K562 (cell line): ENCODE results near the gene SH2D1A. TPM values are rescaled to one million over a fixed set of nuclear protein-coding genes. Genes with fewer than 3 reads are reported as not detected.
A peak's percentile ranks its signal among the peaks of the same experiment; 100 is the strongest.

Source experiments
- ATAC-seq: fragments of 200-7000 bp; cut with Tn5 transposase; 3 replicates; pipeline ENCODE4 v1.9.1; 2020; ENCODE audit warnings: moderate library complexity
- BruUV-seq: library from RNA; stranded (reverse); fragments of 400-500 nt; replicated peaks from 2 replicates; lab custom pipeline; 2021; lab: Mats Ljungman, UMichigan
- CTCF ChIA-PET: fragments of 300-600 bp; formaldehyde crosslinking; extraction: SDS; loops from one replicate; lab custom pipeline; 2021; ENCODE audit warnings: low intra/inter-chr PET ratio; lab: Yijun Ruan, JAX
- POLR2A ChIA-PET: fragments of 300-600, 350-650 bp; sonication (Branson Sonifier 250); formaldehyde crosslinking; extraction: SDS; loops from one replicate; lab custom pipeline; 2021; ENCODE audit warnings: antibody characterized with exemption, inconsistent platforms; lab: Yijun Ruan, JAX
- DNase-seq, 4 experiments: peaks; one replicate each; pipeline versions ENCODE4 v3.0.0 to v3.0.0-alpha.2; 2011 to 2018; ENCODE audit warnings: low spot score in 3 of 4, mixed read lengths in 3 of 4; ENCODE audit errors: extremely low read depth in 1 of 4
- FAIRE-seq: peaks from 2 replicates; lab custom pipeline; 2011; peaks lifted over from hg19 to GRCh38; lab: Jason Lieb, UNC
- H2AFZ ChIP-seq: 2 replicates; pipeline ENCODE4 v1.6.0; 2011; ENCODE audit warnings: low read depth, low read length, control low read depth, inconsistent platforms
- H3K27ac ChIP-seq: fragments of 200-600 bp; 3 replicates; pipeline ENCODE4 v1.8.0; 2011; ENCODE audit warnings: low read depth, mild to moderate bottlenecking, control low read depth, inconsistent platforms, low read length, moderate library complexity, mixed read lengths; ENCODE audit errors: extremely low read depth
- H3K27me3 ChIP-seq, 2 experiments: fragments of 300-600 bp in 1 of 2; 2 replicates in 1 of 2; 3 replicates in 1 of 2; pipeline versions ENCODE4 v1.6.0 to v1.8.0; 2011; ENCODE audit warnings: inconsistent platforms in 2 of 2, low read length in 2 of 2, mild to moderate bottlenecking in 1 of 2, mixed read lengths in 1 of 2, moderate library complexity in 1 of 2; ENCODE audit not compliant: control insufficient read depth in 2 of 2, insufficient read depth in 2 of 2
- H3K36me3 ChIP-seq: fragments of 300-600 bp; 3 replicates; pipeline ENCODE4 v1.8.0; 2011; ENCODE audit warnings: mild to moderate bottlenecking, low read length, inconsistent platforms; ENCODE audit not compliant: control insufficient read depth, insufficient read depth
- H3K4me1 ChIP-seq, 2 experiments: fragments of 200-600 bp in 1 of 2; replicated peaks in 1 of 2; 2 replicates in 1 of 2; 3 replicates in 1 of 2; pipeline versions ENCODE4 v1.5.1 to v1.8.0; 2011; ENCODE audit warnings: inconsistent platforms in 2 of 2, low read length in 2 of 2, mild to moderate bottlenecking in 1 of 2, mixed read lengths in 1 of 2, moderate library complexity in 1 of 2; ENCODE audit not compliant: control insufficient read depth in 2 of 2, insufficient read depth in 2 of 2
- H3K4me2 ChIP-seq: 2 replicates; pipeline ENCODE4 v1.6.1; 2011; ENCODE audit warnings: low read length, control low read depth, inconsistent platforms, mixed read lengths; ENCODE audit not compliant: insufficient read depth
- H3K4me3 ChIP-seq: fragments of 200-600 bp; sonication (generic), shearing (Covaris generic); 2 replicates; pipeline ENCODE4 v1.5.1; 2016; ENCODE audit warnings: control low read depth, inconsistent platforms
- H3K79me2 ChIP-seq: fragments of 200-600 bp; 3 replicates; pipeline ENCODE4 v1.8.0; 2011; ENCODE audit warnings: low read length, inconsistent platforms; ENCODE audit not compliant: control insufficient read depth, insufficient read depth
- H3K9ac ChIP-seq, 2 experiments: 2 replicates each; pipeline versions ENCODE4 v1.6.0 to v1.6.1; 2011; ENCODE audit warnings: low read depth in 2 of 2, low read length in 2 of 2, control low read depth in 1 of 2, inconsistent platforms in 1 of 2, mild to moderate bottlenecking in 1 of 2, mixed read lengths in 1 of 2; ENCODE audit not compliant: insufficient read depth in 1 of 2
- H3K9me1 ChIP-seq: one replicate; pipeline ENCODE4 v1.6.0; 2011; ENCODE audit warnings: inconsistent platforms, mild to moderate bottlenecking, low read length, moderate library complexity; ENCODE audit not compliant: control insufficient read depth, insufficient read depth
- H3K9me3 ChIP-seq: replicated peaks from 2 replicates; pipeline ENCODE4 v1.5.1; 2011; ENCODE audit warnings: low read depth, low read length, inconsistent platforms; ENCODE audit not compliant: control insufficient read depth, insufficient read depth
- H4K20me1 ChIP-seq: replicated peaks from 2 replicates; pipeline ENCODE4 v1.6.1; 2011; ENCODE audit warnings: low read length, inconsistent platforms, mixed read lengths; ENCODE audit not compliant: control insufficient read depth, insufficient read depth
- DEAF1 ChIP-seq: fragments of 450-650 bp; formaldehyde crosslinking; IDR thresholded peaks from 2 replicates; pipeline ENCODE4 v1.4.0; 2020; ENCODE audit warnings: mild to moderate bottlenecking, moderate library complexity
- EP400 ChIP-seq: fragments of 450-650 bp; IDR thresholded peaks from 2 replicates; pipeline ENCODE4 v1.6.1; 2017; ENCODE audit warnings: antibody characterized with exemption, mild to moderate bottlenecking, moderate library complexity
- ESRRB ChIP-seq: fragments of 250-450 bp; sonication (Bioruptor Pico); IDR thresholded peaks from 2 replicates; pipeline ENCODE4 v1.5.0; 2020; ENCODE audit warnings: mild to moderate bottlenecking, moderate library complexity, borderline replicate concordance
- PTRF ChIP-seq: fragments of 450-650 bp; IDR thresholded peaks from 2 replicates; pipeline ENCODE4 v1.6.1; 2016; ENCODE audit warnings: mild to moderate bottlenecking, missing genetic modification characterization, missing compliant biosample characterization
- SPI1 ChIP-seq: IDR thresholded peaks from 2 replicates; pipeline ENCODE4 v1.6.1; 2011; ENCODE audit warnings: low read depth, low read length, control low read depth, borderline replicate concordance
- ZBTB1 ChIP-seq: sonication (generic); formaldehyde crosslinking; IDR thresholded peaks from 2 replicates; pipeline ENCODE4 v1.8.1; 2023; ENCODE audit warnings: missing genetic modification reagents, low read depth, mild to moderate bottlenecking, borderline replicate concordance
- ZZZ3 ChIP-seq: fragments of 450-650 bp; IDR thresholded peaks from 2 replicates; pipeline ENCODE4 v1.6.1; 2016; ENCODE audit warnings: antibody characterized with exemption, mild to moderate bottlenecking, moderate library complexity
- WGBS: fragments of 100-300 bp; shearing (Covaris generic); methylation state at CpG from one replicate; pipeline ENCODE4 v1.1.6; 2016; ENCODE audit warnings: low coverage, mixed read lengths; ENCODE audit not compliant: insufficient coverage; ENCODE audit errors: missing lambda C conversion rate; 5-methylcytosine and 5-hydroxymethylcytosine counted together
- in situ Hi-C: fragments of 300-500 bp; cut with MboI; formaldehyde crosslinking; loops from 4 replicates; pipeline ENCODE4 v1.15.0; 2018; ENCODE audit warnings: inconsistent platforms, mixed read lengths
- intact Hi-C: fragments of 100-400 bp; cut with micrococcal nuclease; formaldehyde crosslinking; loops from 2 replicates; pipeline ENCODE4 v1.14.2; 2022
- polyA plus RNA-seq, 8 experiments: library from polyadenylated mRNA; depleted of rRNA in 4 of 8; stranded (reverse) in 5 of 8; unstranded in 3 of 8; fragments of >200 nt; fragmentation: Nextera tagmentation in 2 of 8; fragmentation: Illumina TruSeq in 1 of 8; extraction: Ambion mirVana in 2 of 8; extraction: Trizol in 1 of 8; gene quantifications; 2 replicates each; pipeline versions ENCODE4 v1.2.1 to v1.2.3, GENCODE V29; 2011 to 2014; ENCODE audit warnings: inconsistent platforms in 1 of 8, missing spikeins in 1 of 8
- total RNA-seq, 7 experiments: library from RNA; depleted of rRNA in 6 of 7; stranded (reverse); fragments of >200 nt in 6 of 7; fragmentation: Illumina TruSeq in 2 of 7; extraction: Trizol in 2 of 7; gene quantifications; 2 replicates each; pipeline versions ENCODE4 v1.2.1 to v1.2.3, GENCODE V29; 2011 to 2021; ENCODE audit warnings: low replicate concordance in 1 of 7
- TF ChIP-seq, protein P1 (sequence below): fragments of 450-650 bp; IDR thresholded peaks from 2 replicates; pipeline ENCODE4 v1.6.1; 2017; ENCODE audit warnings: antibody characterized with exemption
- TF ChIP-seq, protein P2 (sequence below): fragments of 450-650 bp; IDR thresholded peaks from 2 replicates; pipeline ENCODE4 v1.6.1; 2017; ENCODE audit warnings: mild to moderate bottlenecking, moderate library complexity

Gene SH2D1A
- total and polyA plus RNA-seq, 9 of the 15 experiments (the other 6 are each of a cell fraction or from before 2014, with no cell fraction given) = 0.07 to 0.52 (median 0.19) TPM

- H2AFZ ChIP-seq = peak overlapping the region; percentile 53; the same call in 1 of the 2 replicates
- intact Hi-C loops = no loop called here
- ChIA-PET CTCF (no interaction called here), POLR2A (interaction anchor here (1.8 kb wide), 1 partner anchor 12 kb away, joined by 7 read pairs; no protein-coding TSS in a partner anchor)
- no peaks in the 10 kb centered on the region for H3K79me2 ChIP-seq
- H3K9me3 ChIP-seq = no peaks in the 10 kb centered on the region
- no peaks in the 10 kb centered on the region for H3K27me3 ChIP-seq
- 0% methylated on average over 1 of the region's 1 CpG for whole genome bisulfite sequencing
- no peak overlapping the region for H3K4me2 ChIP-seq
- H3K27ac ChIP-seq = no peak overlapping the region
- BruUV-seq = no TSS peak
- H3K4me1 ChIP-seq = no peaks in the 10 kb centered on the region; a peak in 1 of 5 replicates
- peak; percentile 48 for FAIRE-seq
- H3K9ac ChIP-seq = no peak overlapping the region
- H3K4me3 ChIP-seq = no peak overlapping the region
- in situ Hi-C loops = no loop called here
- no peak for ATAC-seq
- no peaks in the 10 kb centered on the region for H3K9me1 ChIP-seq
- TF ChIP-seq, protein P1, sequence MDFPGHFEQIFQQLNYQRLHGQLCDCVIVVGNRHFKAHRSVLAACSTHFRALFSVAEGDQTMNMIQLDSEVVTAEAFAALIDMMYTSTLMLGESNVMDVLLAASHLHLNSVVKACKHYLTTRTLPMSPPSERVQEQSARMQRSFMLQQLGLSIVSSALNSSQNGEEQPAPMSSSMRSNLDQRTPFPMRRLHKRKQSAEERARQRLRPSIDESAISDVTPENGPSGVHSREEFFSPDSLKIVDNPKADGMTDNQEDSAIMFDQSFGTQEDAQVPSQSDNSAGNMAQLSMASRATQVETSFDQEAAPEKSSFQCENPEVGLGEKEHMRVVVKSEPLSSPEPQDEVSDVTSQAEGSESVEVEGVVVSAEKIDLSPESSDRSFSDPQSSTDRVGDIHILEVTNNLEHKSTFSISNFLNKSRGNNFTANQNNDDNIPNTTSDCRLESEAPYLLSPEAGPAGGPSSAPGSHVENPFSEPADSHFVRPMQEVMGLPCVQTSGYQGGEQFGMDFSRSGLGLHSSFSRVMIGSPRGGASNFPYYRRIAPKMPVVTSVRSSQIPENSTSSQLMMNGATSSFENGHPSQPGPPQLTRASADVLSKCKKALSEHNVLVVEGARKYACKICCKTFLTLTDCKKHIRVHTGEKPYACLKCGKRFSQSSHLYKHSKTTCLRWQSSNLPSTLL = no peak
- TF ChIP-seq SPI1 = peak; percentile 4; the same call in 1 of the 2 replicates
- no peak for TF ChIP-seq ESRRB (CRISPR knock-in tag)
- H4K20me1 ChIP-seq = no peaks in the 10 kb centered on the region
- no peak for DNase-seq
- H3K36me3 ChIP-seq = no peaks in the 10 kb centered on the region
Measured at GRCh38 chrX:124335598-124335997, 10.8 kb upstream of the SH2D1A start.

DNA sequence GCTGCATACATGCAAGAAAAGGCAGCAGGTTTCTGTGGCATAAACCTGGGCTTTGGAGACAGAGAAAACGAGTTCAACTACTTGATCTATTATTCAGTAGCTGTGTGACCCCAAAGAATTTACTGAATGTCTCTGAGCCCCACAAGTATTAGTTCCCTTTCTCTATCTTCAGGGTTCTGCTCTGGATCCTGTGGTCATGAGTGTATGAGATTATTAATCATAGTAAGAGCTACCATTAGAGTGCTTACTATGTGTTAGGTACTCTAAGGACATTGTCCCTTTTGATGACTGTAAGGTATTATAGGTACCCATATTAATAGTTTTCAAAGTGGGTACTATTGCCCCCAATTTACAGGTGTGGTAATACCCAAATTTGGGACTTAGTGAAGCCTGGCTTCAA lies 8.4 kb upstream of the SH2D1A start:
- Histone ChIP-seq H3K27ac (no peak overlapping the region), H3K4me3 (no peak overlapping the region), H4K20me1 (no peaks in the 10 kb centered on the region), H3K36me3 (no peaks in the 10 kb centered on the region), H2AFZ (no peak overlapping the region), H3K27me3 (no peaks in the 10 kb centered on the region), H3K4me1 (peaks cover 0 to 13% of the 10 kb centered on the region in 2 experiments; a peak in 3 of 5 replicates), H3K9me3 (no peaks in the 10 kb centered on the region), H3K79me2 (no peaks in the 10 kb centered on the region), H3K4me2 (no peak overlapping the region), H3K9ac (no peak overlapping the region), H3K9me1 (no peaks in the 10 kb centered on the region)
- no TSS peak for BruUV-seq
- WGBS = 8% methylated on average over 1 of the region's 1 CpG
- no peak for DNase-seq
- ChIA-PET POLR2A (no interaction called here), CTCF (no interaction called here)
- TF ChIP-seq DEAF1 (no peak), EP400 (no peak), ZBTB1 (no peak), ZZZ3 (no peak), PTRF (no peak)
- TF ChIP-seq, protein P2, sequence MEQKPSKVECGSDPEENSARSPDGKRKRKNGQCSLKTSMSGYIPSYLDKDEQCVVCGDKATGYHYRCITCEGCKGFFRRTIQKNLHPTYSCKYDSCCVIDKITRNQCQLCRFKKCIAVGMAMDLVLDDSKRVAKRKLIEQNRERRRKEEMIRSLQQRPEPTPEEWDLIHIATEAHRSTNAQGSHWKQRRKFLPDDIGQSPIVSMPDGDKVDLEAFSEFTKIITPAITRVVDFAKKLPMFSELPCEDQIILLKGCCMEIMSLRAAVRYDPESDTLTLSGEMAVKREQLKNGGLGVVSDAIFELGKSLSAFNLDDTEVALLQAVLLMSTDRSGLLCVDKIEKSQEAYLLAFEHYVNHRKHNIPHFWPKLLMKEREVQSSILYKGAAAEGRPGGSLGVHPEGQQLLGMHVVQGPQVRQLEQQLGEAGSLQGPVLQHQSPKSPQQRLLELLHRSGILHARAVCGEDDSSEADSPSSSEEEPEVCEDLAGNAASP = no peak
- in situ Hi-C loops = no loop called here
- no peak for ATAC-seq
- no peak for FAIRE-seq
- intact Hi-C loops = no loop called here
